ENCODE results near the gene TNNT1.

DNA sequence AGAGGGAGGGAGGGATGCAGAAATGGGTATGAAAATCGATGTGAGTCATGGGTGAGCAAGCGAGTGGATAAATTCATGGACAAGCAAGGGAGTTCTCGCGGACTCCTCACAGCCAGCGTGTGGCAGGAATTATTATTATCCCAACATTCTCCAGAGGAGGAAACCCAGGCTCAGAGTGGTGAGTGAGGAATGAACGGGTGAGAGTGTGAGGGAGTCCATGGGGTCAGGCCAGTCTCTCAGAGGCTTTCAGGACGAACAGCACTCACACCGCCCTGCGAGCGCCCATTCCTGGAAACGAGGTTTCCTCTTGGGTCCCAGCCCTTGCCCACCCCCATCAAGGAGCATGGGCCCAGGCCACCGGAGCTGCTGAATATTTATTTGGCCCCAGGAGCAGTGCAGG is 23.7 kb upstream of the TNNT1 start:
- TF ChIP-seq POLR2A (IDR thresholded peaks at IDR 0.05; ENCODE audit: low read length) (no peak), GATA1 (IDR thresholded peaks at IDR 0.05; ENCODE audit: low read depth, low read length) (no peak)
